OCI-LY7 (cell line): ENCODE measurements around the gene NCF1.
"Not testable (repeated sequence)": the region's sequence is repeated elsewhere in the genome, so short reads cannot be mapped to it uniquely, and the experiment has no call there.

Experiments
- CTCF ChIP-seq: fragments of 200-600 bp; sonication (generic); conservative IDR thresholded peaks from 2 replicates; pipeline ENCODE4 v1.5.1; 2014; ENCODE audit warnings: mild to moderate bottlenecking, antibody characterized with exemption, low read length, moderate library complexity, mixed read lengths
- EZH2phosphoT487 ChIP-seq: fragments of 200-600 bp; sonication (generic); IDR thresholded peaks from 2 replicates; pipeline ENCODE4 v1.6.1; 2018; ENCODE audit warnings: low read depth, borderline replicate concordance, mild to moderate bottlenecking, mixed run types, antibody characterized with exemption, low read length, moderate library complexity, mixed read lengths

- TF ChIP-seq CTCF, EZH2phosphoT487: not testable (repeated sequence)
Measured at GRCh38 chr7:74743936-74744557, 29.8 kb upstream of the NCF1 start.
